OCI-LY3 (cell line): Measurements from ENCODE around the gene IFIH1.

ENCODE experiments used
- H2AFZ ChIP-seq: fragments of 200-600, 300-600 bp; shearing (Covaris generic); 2 replicates; pipeline ENCODE4 v1.6.0; 2014; ENCODE audit warnings: antibody characterized with exemption, low read depth, low read length
- H3K27ac ChIP-seq: fragments of 200-600, 300-600 bp; sonication (generic); 2 replicates; pipeline ENCODE4 v1.5.1; 2014; ENCODE audit warnings: mild to moderate bottlenecking, low read length, moderate library complexity, mixed read lengths
- H3K27me3 ChIP-seq: fragments of 200-600, 300-600 bp; sonication (generic); 2 replicates; pipeline ENCODE4 v1.6.1; 2014; ENCODE audit warnings: low read depth, low read length, mixed read lengths
- H3K36me3 ChIP-seq: fragments of 200-600, 300-600 bp; sonication (generic); replicated peaks from 2 replicates; pipeline ENCODE3; 2014; ENCODE audit warnings: low read depth, low read length, mixed read lengths
- H3K4me1 ChIP-seq: fragments of 300-600, 200-600 bp; sonication (generic); 2 replicates; pipeline ENCODE4 v1.6.1; 2014; ENCODE audit warnings: low read length, mixed read lengths
- H3K4me2 ChIP-seq: fragments of 200-600, 300-600 bp; sonication (generic); 2 replicates; pipeline ENCODE4 v1.6.1; 2014; ENCODE audit warnings: low read length, mixed read lengths
- H3K4me3 ChIP-seq: fragments of 300-600, 200-600 bp; sonication (generic); 2 replicates; pipeline ENCODE4 v1.5.1; 2014; ENCODE audit warnings: antibody characterized with exemption, mild to moderate bottlenecking, low read length, moderate library complexity
- H3K79me2 ChIP-seq: fragments of 300-600, 200-600 bp; shearing (Covaris generic); 2 replicates; pipeline ENCODE4 v1.6.1; 2014; ENCODE audit warnings: mild to moderate bottlenecking, low read length, mixed read lengths
- H3K9ac ChIP-seq: fragments of 300-600, 200-600 bp; shearing (Covaris generic); 2 replicates; pipeline ENCODE4 v1.6.0; 2014; ENCODE audit warnings: mild to moderate bottlenecking, low read length, moderate library complexity
- H3K9me3 ChIP-seq: fragments of 200-600, 300-600 bp; shearing (Covaris generic); 2 replicates; pipeline ENCODE4 v1.6.1; 2014; ENCODE audit warnings: low read length, mixed read lengths; ENCODE audit not compliant: insufficient read depth
- H4K20me1 ChIP-seq: fragments of 200-600, 300-600 bp; sonication (generic); 2 replicates; pipeline ENCODE4 v1.6.1; 2016; ENCODE audit warnings: low read length, mixed read lengths; ENCODE audit not compliant: insufficient read depth
- CTCF ChIP-seq: fragments of 200-600, 300-600 bp; sonication (generic); IDR thresholded peaks from 2 replicates; pipeline ENCODE4 v1.5.1; 2014; ENCODE audit warnings: antibody characterized with exemption, low read length, low read depth
- EZH2phosphoT487 ChIP-seq: fragments of 200-600 bp; shearing (Covaris generic); IDR thresholded peaks from 2 replicates; pipeline ENCODE4 v1.6.1; 2018; ENCODE audit warnings: antibody characterized with exemption, mixed run types, low read depth

IFIH1 gene

GRCh38 chr2:162295009-162295408 is 23.5 kb downstream of the IFIH1 start:
- Histone ChIP-seq H3K4me1 (no peaks in the 10 kb centered on the region), H3K27me3 (no peaks in the 10 kb centered on the region), H3K9me3 (no peaks in the 10 kb centered on the region), H2AFZ (no peak overlapping the region), H3K9ac (no peak overlapping the region), H3K36me3 (peaks cover 24% of the 10 kb centered on the region), H3K27ac (no peak overlapping the region), H3K4me3 (no peak overlapping the region), H3K4me2 (no peak overlapping the region), H3K79me2 (no peaks in the 10 kb centered on the region), H4K20me1 (no peaks in the 10 kb centered on the region)
- TF ChIP-seq CTCF (no peak), EZH2phosphoT487 (no peak)

- TF ChIP-seq CTCF = no peak
- no peak for TF ChIP-seq EZH2phosphoT487
- no peak overlapping the region for H3K9ac ChIP-seq
- no peaks in the 10 kb centered on the region for H4K20me1 ChIP-seq
- H3K4me3 ChIP-seq = no peak overlapping the region
- no peak overlapping the region for H2AFZ ChIP-seq
- H3K79me2 ChIP-seq = no peaks in the 10 kb centered on the region
- H3K27ac ChIP-seq = no peak overlapping the region
- H3K4me2 ChIP-seq = no peak overlapping the region
- no peaks in the 10 kb centered on the region for H3K4me1 ChIP-seq
- no peaks in the 10 kb centered on the region for H3K9me3 ChIP-seq
- H3K36me3 ChIP-seq = peaks cover 16% of the 10 kb centered on the region
- H3K27me3 ChIP-seq = no peaks in the 10 kb centered on the region
Measured at GRCh38 chr2:162293122-162293786, 25.2 kb downstream of the IFIH1 start.

DNA sequence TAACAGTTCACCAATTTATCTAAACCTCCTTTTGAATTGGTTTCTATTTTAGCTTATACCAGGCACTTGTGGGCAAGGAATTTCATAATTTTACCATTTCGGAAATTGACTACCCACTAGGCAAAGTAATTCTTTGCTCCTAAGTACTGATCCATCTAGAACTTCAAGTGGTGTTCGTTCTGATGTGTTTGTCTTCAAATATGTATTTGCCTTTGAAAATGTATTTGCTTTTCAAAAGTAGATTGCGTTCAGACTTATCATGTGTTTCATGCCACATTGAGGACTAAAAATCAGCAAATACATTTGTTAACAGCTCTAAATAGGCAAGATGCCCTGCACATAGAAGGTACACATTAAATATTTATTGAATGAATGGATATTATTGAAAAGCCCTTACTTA is 26.7 kb downstream of the IFIH1 start:
- H3K27ac ChIP-seq = no peak overlapping the region
- TF ChIP-seq CTCF (no peak), EZH2phosphoT487 (no peak)
- no peaks in the 10 kb centered on the region for H3K4me1 ChIP-seq
- no peak overlapping the region for H3K9ac ChIP-seq
- H4K20me1 ChIP-seq = no peaks in the 10 kb centered on the region
- H3K9me3 ChIP-seq = no peaks in the 10 kb centered on the region
- H3K79me2 ChIP-seq = no peaks in the 10 kb centered on the region
- no peak overlapping the region for H2AFZ ChIP-seq
- H3K27me3 ChIP-seq = no peaks in the 10 kb centered on the region
- H3K36me3 ChIP-seq = peaks cover 20% of the 10 kb centered on the region
- H3K4me3 ChIP-seq = no peak overlapping the region
- H3K4me2 ChIP-seq = no peak overlapping the region

DNA sequence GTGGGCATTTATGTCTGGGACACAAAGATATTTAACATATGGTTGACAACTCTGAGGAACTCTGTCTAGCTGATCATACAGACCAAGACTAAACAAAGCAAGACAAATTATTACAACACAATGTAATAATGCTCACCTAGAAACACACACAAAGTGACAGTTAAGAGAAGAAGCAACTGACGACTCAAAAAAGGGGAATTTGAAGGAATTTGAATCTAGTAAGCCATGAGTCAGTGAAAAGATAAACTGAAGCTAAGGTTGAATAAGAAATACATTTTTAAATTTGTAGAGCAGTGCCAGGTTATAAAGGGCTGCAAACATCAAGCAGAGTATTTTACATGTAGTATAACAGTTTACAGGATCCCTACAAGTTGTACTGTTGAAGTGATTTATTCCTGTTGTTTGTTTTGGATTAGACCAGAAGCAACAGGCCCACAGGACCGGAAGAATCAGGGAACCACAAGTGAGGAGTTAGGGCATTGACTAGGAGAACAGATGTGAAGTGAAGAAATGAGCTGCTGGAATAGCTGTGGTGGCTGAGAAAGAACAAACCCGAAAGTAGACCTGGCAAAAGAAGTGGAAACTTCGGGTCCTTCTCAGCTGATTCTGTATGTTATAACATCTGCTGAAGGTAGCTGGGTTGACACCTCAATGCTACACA is 35.6 kb downstream of the IFIH1 start:
- no peaks in the 10 kb centered on the region for H3K79me2 ChIP-seq
- H3K36me3 ChIP-seq = peaks cover 49% of the 10 kb centered on the region

More for the DNA sequence above, 35.6 kb downstream of the IFIH1 start:
- Histone ChIP-seq H3K9ac (no peak overlapping the region), H3K4me2 (no peak overlapping the region), H3K4me1 (peaks cover 2% of the 10 kb centered on the region), H4K20me1 (no peaks in the 10 kb centered on the region; the same call in 1 of the 2 replicates), H2AFZ (no peak overlapping the region), H3K9me3 (no peaks in the 10 kb centered on the region), H3K4me3 (no peak overlapping the region), H3K27me3 (no peaks in the 10 kb centered on the region), H3K27ac (no peak overlapping the region)
- TF ChIP-seq EZH2phosphoT487 (no peak), CTCF (no peak)
